WERI-Rb-1 (cell line): ENCODE data around the gene ZFAND5.
A peak's percentile ranks its signal among the peaks of the same experiment; 100 is the strongest.

ENCODE experiments used
- DNase-seq: peaks from one replicate; pipeline ENCODE4 v3.0.0-alpha.2; 2020
- H3K27ac ChIP-seq: fragments of 250-450 bp; sonication (Bioruptor Pico); 2 replicates; pipeline ENCODE4 v1.5.1; 2020; ENCODE audit warnings: mild to moderate bottlenecking, moderate library complexity
- H3K27me3 ChIP-seq: fragments of 250-450 bp; sonication (Bioruptor Pico); 2 replicates; pipeline ENCODE4 v1.5.1; 2021; ENCODE audit warnings: mild to moderate bottlenecking, low read depth, moderate library complexity; ENCODE audit not compliant: insufficient read depth, severe bottlenecking
- H3K36me3 ChIP-seq: fragments of 250-450 bp; sonication (Bioruptor Pico); 2 replicates; pipeline ENCODE4 v1.5.1; 2020; ENCODE audit warnings: mild to moderate bottlenecking, moderate library complexity
- H3K4me3 ChIP-seq: 2 replicates; pipeline ENCODE4 v1.5.1; 2011; ENCODE audit warnings: low read depth, mild to moderate bottlenecking, control low read depth, low read length
- H3K9me3 ChIP-seq: fragments of 250-450 bp; sonication (Bioruptor Pico); 2 replicates; pipeline ENCODE4 v1.5.1; 2021; ENCODE audit warnings: mild to moderate bottlenecking, moderate library complexity; ENCODE audit not compliant: severe bottlenecking
- CTCF ChIP-seq: IDR thresholded peaks from 2 replicates; pipeline ENCODE4 v1.5.1; 2011; ENCODE audit warnings: low read depth, mild to moderate bottlenecking, control low read depth, inconsistent platforms, low read length

The ZFAND5 gene

GRCh38 chr9:72401396-72401795, 36.4 kb upstream of the ZFAND5 start:
- no peaks in the 10 kb centered on the region for H3K9me3 ChIP-seq
- no peak for TF ChIP-seq CTCF
- DNase-seq: no peak

GRCh38 chr9:72400866-72401265, 35.9 kb upstream of the ZFAND5 start:
- no peaks in the 10 kb centered on the region for H3K9me3 ChIP-seq
- no peaks in the 10 kb centered on the region for H3K36me3 ChIP-seq
- no peaks in the 10 kb centered on the region for H3K27me3 ChIP-seq
- H3K27ac ChIP-seq: no peak overlapping the region
- no peak for DNase-seq
- no peak overlapping the region for H3K4me3 ChIP-seq
- TF ChIP-seq CTCF: no peak

More at GRCh38 chr9:72401396-72401795, 36.4 kb upstream of the ZFAND5 start:
- Histone ChIP-seq H3K27ac (no peak overlapping the region), H3K4me3 (no peak overlapping the region), H3K27me3 (no peaks in the 10 kb centered on the region), H3K36me3 (no peaks in the 10 kb centered on the region)

GRCh38 chr9:72399391-72399790, 34.4 kb upstream of the ZFAND5 start:
- DNase-seq: no peak
- Histone ChIP-seq H3K27me3 (no peaks in the 10 kb centered on the region), H3K9me3 (no peaks in the 10 kb centered on the region), H3K27ac (no peak overlapping the region), H3K4me3 (no peak overlapping the region), H3K36me3 (no peaks in the 10 kb centered on the region)
- TF ChIP-seq CTCF: no peak

GRCh38 chr9:72396247-72397091, 31.5 kb upstream of the ZFAND5 start:
- H3K4me3 ChIP-seq: no peak overlapping the region
- TF ChIP-seq CTCF: no peak
- H3K9me3 ChIP-seq: no peaks in the 10 kb centered on the region
- H3K36me3 ChIP-seq: no peaks in the 10 kb centered on the region
- no peak for DNase-seq
- no peaks in the 10 kb centered on the region for H3K27me3 ChIP-seq
- peak overlapping the region; percentile 35 for H3K27ac ChIP-seq

- DNase-seq: no peak
- Histone ChIP-seq H3K27ac (no peak overlapping the region), H3K4me3 (no peak overlapping the region)
Observed at GRCh38 chr9:72394066-72394465, 29.1 kb upstream of the ZFAND5 start.

More at GRCh38 chr9:72394066-72394465, 29.1 kb upstream of the ZFAND5 start:
- H3K36me3 ChIP-seq: no peaks in the 10 kb centered on the region
- no peaks in the 10 kb centered on the region for H3K9me3 ChIP-seq
- no peak for TF ChIP-seq CTCF
- no peaks in the 10 kb centered on the region for H3K27me3 ChIP-seq
